MCF 10A (cell line): ENCODE data around the gene OGFOD3. TPM values are rescaled to one million over a fixed set of nuclear protein-coding genes. Genes with fewer than 3 reads are reported as not detected.

Experiments used
- BruUV-seq: library from RNA; stranded (reverse); fragments of 400-500 nt; replicated peaks from 2 replicates; lab custom pipeline; 2021; lab: Mats Ljungman, UMichigan
- CTCF ChIA-PET: fragments of 300-600 bp; sonication (Branson Sonifier 250); formaldehyde crosslinking; extraction: SDS; loops from one replicate; lab custom pipeline; 2021; ENCODE audit warnings: antibody characterized with exemption, inconsistent platforms; lab: Yijun Ruan, JAX
- POLR2A ChIA-PET: fragments of 300-600, 350-650 bp; sonication (Branson Sonifier 250); formaldehyde crosslinking; extraction: SDS; loops from one replicate; lab custom pipeline; 2020; ENCODE audit warnings: antibody characterized with exemption, inconsistent platforms; lab: Yijun Ruan, JAX
- DNase-seq: peaks from one replicate; pipeline ENCODE4 v3.0.0-alpha.2; 2018; ENCODE audit not compliant: unreplicated experiment
- H3K27ac Mint-ChIP-seq: one replicate; pipeline ENCODE4 v1.8.0; 2022; ENCODE audit warnings: mild to moderate bottlenecking, low read depth, mixed read lengths; ENCODE audit not compliant: unreplicated experiment
- H3K27me3 Mint-ChIP-seq: one replicate; pipeline ENCODE4 v1.8.0; 2022; ENCODE audit warnings: mixed read lengths; ENCODE audit not compliant: insufficient read depth, unreplicated experiment
- H3K36me3 Mint-ChIP-seq: one replicate; pipeline ENCODE4 v1.8.0; 2022; ENCODE audit warnings: mild to moderate bottlenecking, moderate library complexity, mixed read lengths; ENCODE audit not compliant: insufficient read depth, unreplicated experiment
- H3K4me1 Mint-ChIP-seq: one replicate; pipeline ENCODE4 v1.8.0; 2022; ENCODE audit warnings: mixed read lengths; ENCODE audit not compliant: insufficient read depth, unreplicated experiment
- H3K4me3 Mint-ChIP-seq: one replicate; pipeline ENCODE4 v1.8.0; 2022; ENCODE audit warnings: mild to moderate bottlenecking, moderate library complexity, mixed read lengths; ENCODE audit not compliant: unreplicated experiment
- H3K9me3 Mint-ChIP-seq: one replicate; pipeline ENCODE4 v1.8.0; 2022; ENCODE audit warnings: mixed read lengths; ENCODE audit not compliant: unreplicated experiment
- CTCF ChIP-seq: fragments of 200-600 bp; IDR thresholded peaks from one replicate; pipeline ENCODE4 v1.8.0; 2022; ENCODE audit warnings: antibody characterized with exemption, mild to moderate bottlenecking; ENCODE audit not compliant: unreplicated experiment
- intact Hi-C: fragments of 100-400 bp; cut with micrococcal nuclease; formaldehyde crosslinking; loops from 2 replicates; pipeline ENCODE4 v1.14.1; 2022
- total RNA-seq: library from RNA; stranded (reverse); gene quantifications from 2 replicates; pipeline ENCODE4 v1.2.3, GENCODE V29; 2022

The OGFOD3 gene
- total RNA-seq, 1 experiment from 2014 or later, result 21.1 TPM

GRCh38 chr17:82444941-82445521, 26.6 kb upstream of the OGFOD3 start:
- no peak for TF ChIP-seq CTCF
- DNase-seq, result no peak
- H3K36me3 Mint-ChIP-seq, result peaks cover 20% of the 10 kb centered on the region
- H3K4me3 Mint-ChIP-seq, result no peak overlapping the region
- no peaks in the 10 kb centered on the region for H3K9me3 Mint-ChIP-seq
- intact Hi-C loops, result no loop called here
- H3K27ac Mint-ChIP-seq, result no peak overlapping the region
- ChIA-PET POLR2A (no interaction called here), CTCF (no interaction called here)
- BruUV-seq, result no TSS peak
- H3K4me1 Mint-ChIP-seq, result no peaks in the 10 kb centered on the region
- no peaks in the 10 kb centered on the region for H3K27me3 Mint-ChIP-seq

GRCh38 chr17:82444284-82444893, 26.0 kb upstream of the OGFOD3 start:
- intact Hi-C loops, result no loop called here
- Mint-ChIP-seq H3K27me3 (no peaks in the 10 kb centered on the region), H3K4me1 (no peaks in the 10 kb centered on the region), H3K27ac (no peak overlapping the region), H3K4me3 (no peak overlapping the region), H3K36me3 (peaks cover 19% of the 10 kb centered on the region), H3K9me3 (no peaks in the 10 kb centered on the region)
- DNase-seq, result no peak
- BruUV-seq, result no TSS peak
- ChIA-PET CTCF (no interaction called here), POLR2A (interaction anchor here (0.6 kb wide), 1 partner anchor 842 kb away, joined by 3 read pairs; no protein-coding TSS in a partner anchor)
- TF ChIP-seq CTCF, result no peak

- Mint-ChIP-seq H3K9me3 (no peaks in the 10 kb centered on the region), H3K36me3 (peaks cover 19% of the 10 kb centered on the region), H3K4me3 (no peak overlapping the region), H3K27ac (no peak overlapping the region), H3K4me1 (no peaks in the 10 kb centered on the region), H3K27me3 (no peaks in the 10 kb centered on the region)
- ChIA-PET POLR2A (interaction anchor here (0.6 to 1.2 kb wide), 2 partner anchors 13 to 842 kb away, joined by 3 to 6 read pairs; no protein-coding TSS in a partner anchor), CTCF (no interaction called here)
- DNase-seq, result no peak
- BruUV-seq, result no TSS peak
- no peak for TF ChIP-seq CTCF
- intact Hi-C loops, result no loop called here
Measured at GRCh38 chr17:82443465-82444283, 25.3 kb upstream of the OGFOD3 start.
